ENCODE results near the gene CACFD1.

DNA sequence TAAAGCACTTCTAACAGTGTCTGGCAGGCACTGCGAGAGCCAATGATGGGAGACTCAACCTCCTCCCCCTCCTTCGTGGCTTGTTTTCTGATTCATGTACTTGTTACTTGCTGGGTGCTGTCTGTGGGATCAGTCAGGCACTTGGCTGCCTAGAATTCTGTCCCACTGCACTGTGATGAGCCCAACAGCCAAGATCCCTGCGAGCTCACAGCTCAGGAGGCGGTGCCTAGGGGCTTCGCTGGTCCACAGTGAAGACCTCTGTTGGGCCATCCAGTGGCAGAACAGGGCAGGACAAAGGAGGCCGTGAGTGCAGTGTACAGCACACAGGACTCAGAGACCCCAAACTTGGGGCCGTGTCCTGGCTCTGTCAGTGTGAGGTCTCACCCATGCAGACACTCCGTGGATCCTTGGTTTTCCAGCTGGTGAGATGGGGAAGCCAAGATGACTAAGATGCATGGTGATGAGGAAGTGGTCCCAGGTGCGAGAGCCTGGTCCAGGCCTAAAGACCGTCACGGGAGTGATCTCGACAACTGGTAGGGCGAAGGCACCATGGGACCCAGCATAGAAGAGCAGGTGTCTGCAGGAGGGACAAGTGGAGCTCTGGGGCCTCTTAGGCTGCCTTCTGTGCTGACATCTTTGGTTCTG lies 45.5 kb downstream of the CACFD1 start:
- no peak for TF ChIP-seq POLR2A (conservative IDR thresholded peaks at IDR 0.05)
- TF ChIP-seq KLF13 (tag; IDR thresholded peaks at IDR 0.05; ENCODE audit: borderline replicate concordance, low read depth) = no peak
- no peak for TF ChIP-seq BHLHE40 (IDR thresholded peaks at IDR 0.05; ENCODE audit: low read length)
- TF ChIP-seq, protein P1, sequence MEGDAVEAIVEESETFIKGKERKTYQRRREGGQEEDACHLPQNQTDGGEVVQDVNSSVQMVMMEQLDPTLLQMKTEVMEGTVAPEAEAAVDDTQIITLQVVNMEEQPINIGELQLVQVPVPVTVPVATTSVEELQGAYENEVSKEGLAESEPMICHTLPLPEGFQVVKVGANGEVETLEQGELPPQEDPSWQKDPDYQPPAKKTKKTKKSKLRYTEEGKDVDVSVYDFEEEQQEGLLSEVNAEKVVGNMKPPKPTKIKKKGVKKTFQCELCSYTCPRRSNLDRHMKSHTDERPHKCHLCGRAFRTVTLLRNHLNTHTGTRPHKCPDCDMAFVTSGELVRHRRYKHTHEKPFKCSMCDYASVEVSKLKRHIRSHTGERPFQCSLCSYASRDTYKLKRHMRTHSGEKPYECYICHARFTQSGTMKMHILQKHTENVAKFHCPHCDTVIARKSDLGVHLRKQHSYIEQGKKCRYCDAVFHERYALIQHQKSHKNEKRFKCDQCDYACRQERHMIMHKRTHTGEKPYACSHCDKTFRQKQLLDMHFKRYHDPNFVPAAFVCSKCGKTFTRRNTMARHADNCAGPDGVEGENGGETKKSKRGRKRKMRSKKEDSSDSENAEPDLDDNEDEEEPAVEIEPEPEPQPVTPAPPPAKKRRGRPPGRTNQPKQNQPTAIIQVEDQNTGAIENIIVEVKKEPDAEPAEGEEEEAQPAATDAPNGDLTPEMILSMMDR (IDR thresholded peaks at IDR 0.05 in 2 of 3, conservative IDR thresholded peaks at IDR 0.05 in 1 of 3; ENCODE audit: insufficient read depth in 2 of 3, low read depth in 1 of 3, low read length in 3 of 3) = no peak
- TF ChIP-seq, protein P2, sequence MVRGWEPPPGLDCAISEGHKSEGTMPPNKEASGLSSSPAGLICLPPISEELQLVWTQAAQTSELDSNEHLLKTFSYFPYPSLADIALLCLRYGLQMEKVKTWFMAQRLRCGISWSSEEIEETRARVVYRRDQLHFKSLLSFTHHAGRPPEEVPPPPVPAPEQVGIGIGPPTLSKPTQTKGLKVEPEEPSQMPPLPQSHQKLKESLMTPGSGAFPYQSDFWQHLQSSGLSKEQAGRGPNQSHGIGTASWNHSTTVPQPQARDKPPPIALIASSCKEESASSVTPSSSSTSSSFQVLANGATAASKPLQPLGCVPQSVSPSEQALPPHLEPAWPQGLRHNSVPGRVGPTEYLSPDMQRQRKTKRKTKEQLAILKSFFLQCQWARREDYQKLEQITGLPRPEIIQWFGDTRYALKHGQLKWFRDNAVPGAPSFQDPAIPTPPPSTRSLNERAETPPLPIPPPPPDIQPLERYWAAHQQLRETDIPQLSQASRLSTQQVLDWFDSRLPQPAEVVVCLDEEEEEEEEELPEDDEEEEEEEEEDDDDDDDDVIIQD (CRISPR knock-in tag; IDR thresholded peaks at IDR 0.05) = no peak
- no peak for TF ChIP-seq HDAC1 (IDR thresholded peaks at IDR 0.05)
- TF ChIP-seq, protein P3, sequence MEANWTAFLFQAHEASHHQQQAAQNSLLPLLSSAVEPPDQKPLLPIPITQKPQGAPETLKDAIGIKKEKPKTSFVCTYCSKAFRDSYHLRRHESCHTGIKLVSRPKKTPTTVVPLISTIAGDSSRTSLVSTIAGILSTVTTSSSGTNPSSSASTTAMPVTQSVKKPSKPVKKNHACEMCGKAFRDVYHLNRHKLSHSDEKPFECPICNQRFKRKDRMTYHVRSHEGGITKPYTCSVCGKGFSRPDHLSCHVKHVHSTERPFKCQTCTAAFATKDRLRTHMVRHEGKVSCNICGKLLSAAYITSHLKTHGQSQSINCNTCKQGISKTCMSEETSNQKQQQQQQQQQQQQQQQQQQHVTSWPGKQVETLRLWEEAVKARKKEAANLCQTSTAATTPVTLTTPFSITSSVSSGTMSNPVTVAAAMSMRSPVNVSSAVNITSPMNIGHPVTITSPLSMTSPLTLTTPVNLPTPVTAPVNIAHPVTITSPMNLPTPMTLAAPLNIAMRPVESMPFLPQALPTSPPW (CRISPR knock-in tag; IDR thresholded peaks at IDR 0.05) = no peak
- TF ChIP-seq, protein P4, sequence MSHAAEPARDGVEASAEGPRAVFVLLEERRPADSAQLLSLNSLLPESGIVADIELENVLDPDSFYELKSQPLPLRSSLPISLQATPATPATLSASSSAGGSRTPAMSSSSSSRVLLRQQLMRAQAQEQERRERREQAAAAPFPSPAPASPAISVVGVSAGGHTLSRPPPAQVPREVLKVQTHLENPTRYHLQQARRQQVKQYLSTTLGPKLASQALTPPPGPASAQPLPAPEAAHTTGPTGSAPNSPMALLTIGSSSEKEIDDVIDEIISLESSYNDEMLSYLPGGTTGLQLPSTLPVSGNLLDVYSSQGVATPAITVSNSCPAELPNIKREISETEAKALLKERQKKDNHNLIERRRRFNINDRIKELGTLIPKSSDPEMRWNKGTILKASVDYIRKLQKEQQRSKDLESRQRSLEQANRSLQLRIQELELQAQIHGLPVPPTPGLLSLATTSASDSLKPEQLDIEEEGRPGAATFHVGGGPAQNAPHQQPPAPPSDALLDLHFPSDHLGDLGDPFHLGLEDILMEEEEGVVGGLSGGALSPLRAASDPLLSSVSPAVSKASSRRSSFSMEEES (CRISPR knock-in tag; IDR thresholded peaks at IDR 0.05) = no peak
- TF ChIP-seq POLR2AphosphoS5 (IDR thresholded peaks at IDR 0.05; ENCODE audit: control insufficient read depth, insufficient read depth, low read depth, low read length) = no peak
- no peak for TF ChIP-seq ZNF79 (CRISPR knock-in tag; IDR thresholded peaks at IDR 0.05; ENCODE audit: low read depth)
- no peak for TF ChIP-seq PTBP1 (IDR thresholded peaks at IDR 0.05; ENCODE audit: low read depth, low read length)
